Urinary bladder (tissue), 4 donors: ENCODE data around the gene ACBD5. TPM values are rescaled to one million over a fixed set of nuclear protein-coding genes. Genes with fewer than 3 reads are reported as not detected.
"Not testable (repeated sequence)": the region's sequence is repeated elsewhere in the genome, so short reads cannot be mapped to it uniquely, and the experiment has no call there.

ENCODE experiments used
- DNase-seq: peaks from one replicate; pipeline ENCODE4 v3.0.0-alpha.2; 2015; ENCODE audit errors: extremely low spot score
- H3K27ac ChIP-seq: one replicate; pipeline ENCODE4 v1.5.1; 2013; ENCODE audit warnings: low read depth, mild to moderate bottlenecking, moderate library complexity
- H3K36me3 ChIP-seq: one replicate; pipeline ENCODE4 v1.6.1; 2013; ENCODE audit warnings: mild to moderate bottlenecking, moderate library complexity; ENCODE audit not compliant: insufficient read depth
- H3K4me1 ChIP-seq: one replicate; pipeline ENCODE4 v1.6.1; 2013; ENCODE audit warnings: mild to moderate bottlenecking, moderate library complexity; ENCODE audit not compliant: insufficient read depth
- H3K4me3 ChIP-seq: one replicate; pipeline ENCODE4 v1.5.1; 2013; ENCODE audit warnings: low read depth, low read length
- WGBS: extraction: QIAGEN DNeasy Blood & Tissue Kit; methylation state at CpG from one replicate; pipeline ENCODE4 v1.1.7; 2013; 5-methylcytosine and 5-hydroxymethylcytosine counted together
- polyA plus RNA-seq: library from polyadenylated mRNA; stranded (reverse); fragments of 200-250 nt; gene quantifications from one replicate; pipeline ENCODE4 v1.2.3, GENCODE V29; 2013
- total RNA-seq: library from RNA; depleted of rRNA; stranded (reverse); fragments of >200 nt; gene quantifications from one replicate; pipeline ENCODE4 v1.2.3, GENCODE V29; 2014
- donor health status: healthy with polysubstance abuse.
- donor health status: healthy.

The ACBD5 gene
- total and polyA plus RNA-seq, 2 donors = 12.7 to 24.9 TPM

DNA sequence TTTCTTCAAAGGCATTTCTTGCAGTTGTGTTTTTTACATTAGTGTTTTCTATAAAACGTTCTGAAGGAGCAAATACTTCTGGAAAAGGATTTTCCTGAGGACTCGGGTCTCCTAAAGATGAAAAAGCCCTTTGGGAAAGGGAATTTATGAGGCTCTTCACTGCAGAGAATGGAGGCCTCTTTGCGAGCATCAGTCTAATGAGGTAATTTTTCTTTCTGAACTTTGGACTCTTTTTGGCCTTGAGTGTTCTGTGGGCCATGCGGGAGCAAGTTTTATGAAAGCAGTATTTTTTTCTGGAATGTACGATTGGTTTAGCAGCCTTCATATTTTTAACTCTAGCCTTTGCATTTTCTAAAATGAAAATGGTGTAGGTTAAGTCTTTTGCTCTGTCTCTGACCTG is 6.4 kb upstream of the ACBD5 start:
- Histone ChIP-seq H3K27ac (no peak overlapping the region), H3K36me3 (no peaks in the 10 kb centered on the region), H3K4me3 (no peak overlapping the region), H3K4me1 (no peaks in the 10 kb centered on the region)
- no peak for DNase-seq
- 77% methylated on average over 5 of the region's 5 CpGs for WGBS

DNA sequence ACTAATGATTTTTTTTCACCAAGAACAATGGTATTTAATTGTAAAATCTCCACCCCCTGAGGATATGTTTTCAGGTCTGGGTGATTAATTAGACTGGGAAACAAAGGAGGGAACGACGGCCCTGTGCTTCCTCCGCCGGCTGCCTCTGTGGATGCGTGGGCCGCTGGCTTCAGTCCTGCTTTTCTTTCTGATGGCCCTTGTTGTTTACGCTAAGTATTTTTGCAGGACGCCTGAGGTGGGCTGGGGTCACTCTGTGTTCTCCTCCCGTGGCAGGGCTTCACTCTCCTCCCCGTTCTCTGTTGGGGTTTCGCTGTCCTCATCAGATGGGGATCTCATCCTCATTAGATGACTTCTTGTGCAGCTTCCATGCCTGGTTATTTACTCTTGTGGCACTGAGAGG is 5.2 kb upstream of the ACBD5 start:
- Histone ChIP-seq H3K4me1 (no peaks in the 10 kb centered on the region), H3K36me3 (no peaks in the 10 kb centered on the region), H3K27ac (no peak overlapping the region), H3K4me3 (no peak overlapping the region)
- no peak for DNase-seq
- 59% methylated on average over 11 of the region's 11 CpGs for WGBS

DNA sequence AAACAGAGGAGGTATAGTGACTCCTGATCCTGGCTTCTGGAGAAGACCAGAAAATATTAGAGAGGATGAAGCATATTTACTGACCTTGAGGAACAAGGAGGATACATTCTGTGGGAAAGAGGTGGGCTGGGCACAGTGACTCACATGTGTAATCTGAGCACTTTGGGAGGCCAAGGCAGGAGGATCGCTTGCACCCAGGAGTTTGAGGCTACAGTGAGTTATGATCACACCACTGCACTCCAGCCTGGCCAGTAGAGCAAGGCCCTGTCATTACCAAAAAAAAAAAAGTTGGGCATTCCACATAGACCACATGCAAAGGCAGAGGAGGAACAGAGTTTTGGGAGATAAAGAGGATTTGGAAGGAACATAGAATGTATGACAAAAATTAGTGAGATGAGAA is 4.4 kb upstream of the ACBD5 start:
- Histone ChIP-seq H3K36me3 (no peaks in the 10 kb centered on the region), H3K27ac (no peak overlapping the region), H3K4me1 (no peaks in the 10 kb centered on the region), H3K4me3 (no peak overlapping the region)
- 92% methylated on average over 1 of the region's 1 CpG for WGBS
- no peak for DNase-seq

DNA sequence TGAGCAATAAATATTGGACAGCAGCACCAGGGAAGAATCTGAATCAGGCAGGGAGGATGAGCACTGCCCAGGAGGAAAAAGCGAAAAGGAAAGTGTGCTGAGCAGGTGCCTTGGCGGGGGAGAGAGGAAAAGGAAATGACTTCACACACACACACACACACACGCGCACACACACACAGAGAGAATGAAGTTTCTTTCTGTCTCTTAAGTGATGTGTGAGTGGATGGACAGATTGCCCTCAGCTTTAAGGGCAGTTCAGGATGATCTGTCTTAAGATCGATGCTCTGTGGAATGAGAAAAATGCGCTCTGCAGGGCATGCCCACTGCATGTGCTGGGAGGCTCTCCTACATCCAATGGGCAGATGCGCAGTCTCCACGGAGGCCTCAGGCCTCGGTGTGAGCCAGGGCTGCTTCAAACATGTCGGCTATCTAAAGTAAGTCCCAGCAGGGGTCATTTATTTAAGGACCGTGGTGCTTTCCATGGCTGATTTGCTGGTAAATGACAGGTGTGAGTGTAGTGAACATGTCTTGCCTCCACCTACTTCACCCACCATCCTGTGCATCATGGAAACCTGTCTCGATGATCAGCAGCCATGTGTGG is 2.5 kb upstream of the ACBD5 start:
- Histone ChIP-seq H3K4me3 (peak overlapping the region; percentile 52), H3K4me1 (no peaks in the 10 kb centered on the region), H3K27ac (peak overlapping the region; percentile 66), H3K36me3 (no peaks in the 10 kb centered on the region)
- 15% methylated on average over 12 of the region's 12 CpGs for WGBS
- peak; percentile 74 for DNase-seq

DNA sequence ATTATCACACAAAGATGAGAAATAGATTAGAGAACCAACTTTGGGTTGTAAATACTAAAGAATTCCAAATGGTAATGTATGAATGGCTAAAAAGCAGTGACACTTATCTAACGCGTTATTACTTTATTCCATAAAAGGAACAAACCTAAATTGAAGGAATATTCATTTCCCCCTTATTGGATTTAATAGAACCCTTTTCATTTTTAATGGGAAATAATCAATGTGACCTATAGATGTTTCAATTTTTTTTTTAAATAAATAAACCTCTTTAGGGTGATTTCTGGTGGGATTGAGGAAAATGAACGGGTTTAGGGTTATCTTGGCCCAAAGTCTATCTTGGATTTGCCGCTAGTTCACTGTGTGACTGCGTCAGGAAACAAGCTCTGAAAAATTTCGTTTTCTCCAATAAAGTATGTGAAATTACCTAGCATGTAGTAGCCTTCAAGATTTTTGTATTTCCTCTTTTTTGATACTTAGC is 1.9 kb upstream of the ACBD5 start:
- H3K4me3 ChIP-seq = peak overlapping the region; percentile 72
- peak overlapping the region; percentile 85 for H3K27ac ChIP-seq
- WGBS = under 1% methylated on average over 6 of the region's 6 CpGs
- no peaks in the 10 kb centered on the region for H3K4me1 ChIP-seq
- no peaks in the 10 kb centered on the region for H3K36me3 ChIP-seq
- DNase-seq = no peak

DNA sequence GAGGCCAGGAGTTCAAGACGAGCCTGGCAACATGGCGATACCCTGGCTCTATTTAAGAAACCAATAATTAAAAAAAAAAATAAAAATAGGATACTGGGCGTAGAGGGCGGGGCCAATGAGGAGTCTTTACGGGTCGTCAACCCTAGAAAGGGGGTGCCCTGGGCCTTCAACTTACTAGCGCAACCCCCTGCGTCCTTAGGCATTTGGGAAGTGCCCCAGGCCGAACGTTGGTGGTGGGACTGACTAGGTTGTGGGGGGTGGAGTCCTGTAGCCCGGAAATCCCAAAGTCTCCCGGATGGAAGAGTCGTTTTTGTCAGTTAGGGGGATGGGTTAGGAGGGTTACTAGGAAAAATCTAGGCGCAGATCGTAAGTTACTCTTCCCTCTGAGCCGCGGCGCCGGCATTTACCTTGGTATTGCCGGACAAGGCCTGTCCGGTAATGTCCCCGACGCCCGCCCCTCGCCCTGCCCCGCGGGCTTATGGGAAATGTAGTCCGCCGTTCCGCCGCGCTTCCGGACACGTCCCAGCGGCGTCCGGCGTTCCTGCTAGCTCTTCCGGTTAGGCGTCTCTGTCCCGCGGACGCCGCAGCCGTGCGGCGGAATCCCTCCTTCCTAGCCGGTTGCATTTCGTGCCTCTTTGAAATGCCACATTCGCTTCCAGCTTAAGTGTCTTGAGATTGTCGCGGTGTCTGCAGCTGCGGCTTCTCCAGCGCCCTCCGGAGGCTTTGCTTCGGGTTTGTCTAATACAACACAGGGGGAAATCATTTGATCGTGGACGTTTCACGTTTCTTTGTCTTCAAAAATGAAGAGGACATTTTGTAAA is 1.3 kb upstream of the ACBD5 start:
- no peaks in the 10 kb centered on the region for H3K4me1 ChIP-seq
- no peaks in the 10 kb centered on the region for H3K36me3 ChIP-seq
- peak overlapping the region; percentile 72 for H3K4me3 ChIP-seq
- DNase-seq = peak; percentile 88
- 2% methylated on average over 59 of the region's 59 CpGs for WGBS
- H3K27ac ChIP-seq = peak overlapping the region; percentile 99

DNA sequence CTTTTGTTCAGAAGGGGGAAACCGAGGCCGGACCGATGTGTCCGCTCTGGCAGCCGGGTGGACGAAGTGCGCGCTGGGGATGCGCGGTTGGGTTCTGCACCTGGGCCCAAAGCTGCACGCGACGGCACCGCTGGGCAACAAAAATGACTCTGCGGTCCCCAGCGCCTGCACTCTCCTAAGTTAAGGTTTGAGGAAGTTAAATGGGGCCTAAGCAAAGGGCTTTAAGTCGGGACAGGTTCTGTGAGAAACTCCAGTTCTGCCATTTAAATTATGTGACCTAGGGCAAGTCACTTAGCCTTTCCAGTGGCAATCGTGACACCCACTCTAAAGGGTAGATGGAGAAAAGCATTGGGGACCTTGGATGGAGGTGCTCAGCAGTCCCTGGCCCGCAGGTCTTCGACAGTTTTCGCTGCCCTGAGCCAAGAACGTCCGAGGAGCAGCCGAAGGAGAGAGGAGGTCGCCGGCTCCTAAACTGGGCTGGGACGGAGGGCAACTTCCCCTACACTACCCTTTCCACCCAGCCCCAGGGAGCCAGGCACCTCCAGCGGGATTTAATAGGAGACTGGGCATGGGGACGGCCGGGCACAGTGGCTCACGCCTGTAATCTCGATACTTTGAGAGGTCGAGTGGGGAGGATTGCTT is 534 bp upstream of the ACBD5 start:
- peak overlapping the region; percentile 72 for H3K4me3 ChIP-seq
- no peaks in the 10 kb centered on the region for H3K4me1 ChIP-seq
- no peaks in the 10 kb centered on the region for H3K36me3 ChIP-seq
- H3K27ac ChIP-seq = peak overlapping the region; percentile 99
- WGBS = 8% methylated on average over 33 of the region's 33 CpGs
- DNase-seq = no peak

DNA sequence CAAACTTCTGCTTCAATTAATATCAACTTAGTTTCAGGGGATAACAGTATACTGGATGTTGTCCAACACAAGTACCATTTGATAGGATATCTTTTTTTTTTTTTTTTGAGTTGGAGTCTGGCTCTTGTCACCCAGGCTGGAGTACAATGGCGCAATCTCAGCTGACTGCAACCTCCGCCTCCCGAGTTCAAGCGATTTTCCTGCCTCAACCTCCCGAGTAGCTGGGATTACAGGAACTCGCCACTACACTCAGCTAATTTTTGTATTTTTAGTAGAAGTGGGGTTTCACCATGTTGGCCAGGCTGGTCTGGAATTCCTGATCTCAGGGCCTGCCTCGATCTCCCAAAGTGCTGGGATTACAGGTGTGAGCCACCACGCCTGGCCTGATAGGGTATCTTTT is 3.1 kb downstream of the ACBD5 start:
- not testable (repeated sequence) for H3K4me3 ChIP-seq, H3K27ac ChIP-seq, DNase-seq, H3K36me3 ChIP-seq, H3K4me1 ChIP-seq
- 95% methylated on average over 8 of the region's 8 CpGs for WGBS

DNA sequence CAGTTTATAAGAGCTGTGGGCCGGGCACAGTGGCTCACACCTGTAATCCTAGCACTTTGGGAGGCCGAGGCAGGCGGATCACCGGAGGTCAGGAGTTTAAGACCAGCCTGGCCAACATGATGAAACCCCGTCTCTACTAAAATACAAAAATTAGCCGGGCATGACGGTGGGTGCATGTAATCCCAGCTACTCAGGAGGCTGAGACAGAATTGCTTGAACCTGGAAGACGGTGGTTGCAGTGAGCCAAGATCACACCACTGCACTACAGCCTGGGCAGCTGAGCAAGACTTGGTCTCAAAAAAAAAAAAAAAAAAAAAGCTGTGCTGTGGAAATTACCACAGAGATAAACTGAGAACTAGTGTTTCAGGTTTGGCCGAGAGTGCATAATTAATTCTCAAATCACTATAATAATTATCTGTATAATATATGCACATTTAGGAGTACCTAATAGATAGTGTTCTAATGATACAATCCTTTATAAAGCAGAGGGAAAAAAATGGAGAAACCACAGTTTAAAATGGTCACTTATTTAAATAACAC is 3.9 kb downstream of the ACBD5 start:
- not testable (repeated sequence) for H3K27ac ChIP-seq, DNase-seq, H3K36me3 ChIP-seq, H3K4me1 ChIP-seq, H3K4me3 ChIP-seq
- WGBS = 72% methylated on average over 9 of the region's 9 CpGs

DNA sequence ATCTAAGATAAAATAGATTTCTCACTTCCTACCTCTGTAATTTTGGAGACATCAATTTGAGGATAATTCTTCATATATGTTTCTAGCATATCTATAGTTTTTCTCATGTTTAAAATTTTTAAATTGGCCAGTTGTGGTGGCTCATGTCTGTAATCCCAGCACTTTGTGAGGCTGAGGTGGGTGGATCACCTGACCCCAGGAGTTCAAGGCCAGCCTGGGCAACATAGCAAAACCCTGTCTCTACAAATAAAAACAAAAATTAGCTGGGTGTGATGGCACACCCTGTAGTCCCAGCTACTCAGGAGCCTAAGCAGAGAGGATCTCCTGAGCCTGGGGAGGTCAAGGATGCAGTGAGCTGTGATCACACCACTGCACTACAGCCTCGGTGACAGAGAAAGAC is 4.9 kb downstream of the ACBD5 start:
- Histone ChIP-seq H3K36me3 (no peaks in the 10 kb centered on the region), H3K4me1 (no peaks in the 10 kb centered on the region), H3K4me3 (no peak overlapping the region), H3K27ac (no peak overlapping the region)
- DNase-seq = no peak
- WGBS = 71% methylated on average over 1 of the region's 1 CpG

DNA sequence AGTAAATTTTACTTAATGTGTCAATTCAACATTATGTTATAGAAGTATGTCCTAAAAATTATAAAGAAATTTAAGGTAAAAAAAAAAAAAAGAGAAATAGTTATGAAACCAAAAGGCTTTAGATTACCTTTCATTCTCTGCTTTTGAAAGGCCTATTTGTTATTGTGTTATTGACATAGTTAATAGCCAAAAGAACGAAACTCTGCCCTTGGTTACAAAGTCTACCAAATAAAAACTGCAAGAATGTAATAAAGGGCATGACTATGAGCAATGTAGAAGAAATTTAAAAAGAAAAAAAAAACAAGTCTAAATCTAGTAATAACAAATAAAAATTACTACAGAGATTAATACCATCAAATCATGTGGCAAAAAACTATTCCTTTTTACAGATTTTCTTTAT is 10.6 kb downstream of the ACBD5 start:
- Histone ChIP-seq H3K27ac (no peak overlapping the region), H3K4me3 (no peak overlapping the region), H3K4me1 (no peaks in the 10 kb centered on the region), H3K36me3 (no peaks in the 10 kb centered on the region)
- DNase-seq = no peak
- WGBS = 93% methylated on average over 1 of the region's 1 CpG

DNA sequence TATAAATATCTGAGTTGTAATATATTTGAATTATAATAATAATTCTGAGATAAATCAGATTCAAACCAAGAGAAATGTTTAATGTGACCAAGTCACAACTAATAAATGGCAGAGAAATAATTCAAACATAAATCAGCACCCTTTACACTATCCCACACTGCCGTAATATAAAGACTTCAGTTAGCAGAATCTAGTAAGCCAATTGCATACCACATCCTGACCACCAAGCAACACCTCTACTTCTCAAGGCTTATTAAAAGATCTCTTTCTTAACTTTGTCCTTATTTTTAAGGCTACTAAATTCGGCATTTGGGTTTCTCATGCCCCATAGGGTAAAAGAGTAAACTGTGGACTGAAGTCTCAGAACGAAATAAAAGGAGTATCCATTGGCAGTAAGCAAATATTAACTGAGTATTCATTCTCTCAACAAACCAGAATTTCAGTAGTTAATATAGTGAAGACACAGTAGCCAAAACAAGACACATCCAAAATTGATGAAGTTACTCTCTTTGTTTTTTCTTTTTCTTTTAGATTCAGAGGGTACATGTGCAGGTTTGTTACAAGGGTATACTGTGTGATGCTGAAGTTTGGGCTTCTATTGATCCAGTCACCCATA is 14.8 kb downstream of the ACBD5 start:
- Histone ChIP-seq H3K36me3 (no peaks in the 10 kb centered on the region), H3K4me3 (no peak overlapping the region), H3K4me1 (no peaks in the 10 kb centered on the region), H3K27ac (peak overlapping the region; percentile 2)
- 59% methylated on average over 3 of the region's 3 CpGs for WGBS
- DNase-seq = no peak

DNA sequence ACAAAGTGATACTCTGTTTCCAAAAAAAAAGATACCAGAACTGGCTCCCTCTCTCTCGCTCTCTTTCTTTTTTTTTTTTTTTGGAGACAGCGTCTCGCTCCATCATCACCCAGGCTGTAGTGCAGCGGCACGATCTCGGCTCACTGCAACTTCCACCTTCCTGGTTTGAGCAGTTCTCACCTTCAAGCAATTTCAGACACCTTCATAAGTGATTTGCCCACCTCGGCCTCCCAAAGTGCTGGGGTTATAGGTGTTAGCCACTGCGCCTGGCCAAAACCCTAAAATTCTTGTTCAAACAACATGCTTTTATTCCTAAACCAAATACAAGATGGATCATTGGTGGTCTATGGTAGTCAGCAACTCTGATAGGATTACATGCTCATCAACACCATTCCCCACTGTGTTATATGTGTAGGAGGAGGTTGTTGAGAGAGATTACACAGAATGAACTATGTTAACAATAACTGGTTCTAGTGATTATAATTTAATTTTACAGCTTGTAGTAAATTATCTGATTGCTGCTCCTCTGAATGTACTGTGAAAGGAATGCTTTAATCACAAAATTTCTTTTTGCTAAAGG is 15.5 kb downstream of the ACBD5 start:
- 84% methylated on average over 8 of the region's 8 CpGs for WGBS
- no peaks in the 10 kb centered on the region for H3K36me3 ChIP-seq
- no peak overlapping the region for H3K27ac ChIP-seq
- no peaks in the 10 kb centered on the region for H3K4me1 ChIP-seq
- DNase-seq = no peak
- no peak overlapping the region for H3K4me3 ChIP-seq
